Occipital lobe (tissue), 2 donors: ENCODE results near the gene KCNA3. TPM values are rescaled to one million over a fixed set of nuclear protein-coding genes. Genes with fewer than 3 reads are reported as not detected.
A peak's percentile ranks its signal among the peaks of the same experiment; 100 is the strongest.

Experiments used
- DNase-seq: peaks from one replicate; lab custom pipeline; 2025; lab: John Stamatoyannopoulos, UW
- total RNA-seq: library from RNA; depleted of rRNA; stranded (reverse); fragments of >200 nt; gene quantifications from one replicate; pipeline ENCODE4 v1.2.3, GENCODE V29; 2014

Gene KCNA3
- total RNA-seq, 1 donor from 2014 or later: 34.3 TPM

DNA sequence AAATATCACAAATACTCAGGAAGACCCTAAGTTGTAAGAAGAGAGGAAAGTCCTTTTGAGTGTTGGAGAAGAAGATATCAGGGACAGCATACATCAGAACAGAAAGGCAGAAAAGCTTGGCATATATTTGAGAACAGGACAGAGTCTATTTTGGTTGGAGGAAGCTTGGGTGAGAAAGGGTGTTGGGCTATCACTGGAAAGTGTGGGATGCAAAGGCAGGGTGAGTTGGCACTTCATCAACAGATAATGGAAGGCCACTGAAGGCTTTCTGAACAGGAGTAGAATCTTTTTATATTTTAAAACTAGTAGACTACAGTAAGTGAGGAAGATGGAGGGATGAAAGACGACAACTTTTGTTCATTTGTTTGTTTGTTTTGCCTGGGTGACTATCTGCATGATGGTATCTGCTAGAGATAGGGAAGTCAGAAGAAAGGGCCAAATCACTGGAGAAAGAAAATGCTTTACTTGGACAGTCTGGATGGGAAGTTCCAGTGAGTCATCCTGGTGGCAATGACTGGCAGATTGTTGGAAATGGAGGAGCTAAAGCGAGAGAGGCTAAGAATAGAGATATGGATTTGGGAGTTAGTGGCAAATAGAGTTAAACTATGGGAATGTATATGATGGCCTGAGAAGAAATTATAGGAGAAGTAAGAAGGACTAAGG is 34.9 kb downstream of the KCNA3 start:
- DNase-seq: no peak

GRCh38 chr1:110638556-110638955 is 36.2 kb downstream of the KCNA3 start:
- DNase-seq: no peak

DNA sequence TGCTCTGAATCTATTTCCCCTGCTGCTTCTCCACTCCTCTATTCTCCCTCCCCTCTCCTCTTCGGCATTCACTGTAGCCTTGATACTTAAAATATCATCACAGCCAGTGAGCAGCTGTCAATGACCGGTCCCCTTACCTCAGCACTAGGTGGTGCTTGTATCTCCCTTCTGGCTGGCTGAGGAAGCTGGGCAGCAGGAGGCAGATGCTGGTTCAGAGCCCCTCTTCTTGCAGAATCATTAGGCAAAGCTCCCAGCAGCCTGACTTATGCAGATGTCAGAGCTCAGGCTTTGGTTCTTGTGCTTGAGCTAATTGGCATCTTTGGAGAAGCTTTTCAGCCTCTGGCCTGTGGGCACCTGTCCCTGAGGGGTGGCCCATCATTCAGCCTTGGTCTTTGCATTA is 36.7 kb downstream of the KCNA3 start:
- DNase-seq: no peak

DNA sequence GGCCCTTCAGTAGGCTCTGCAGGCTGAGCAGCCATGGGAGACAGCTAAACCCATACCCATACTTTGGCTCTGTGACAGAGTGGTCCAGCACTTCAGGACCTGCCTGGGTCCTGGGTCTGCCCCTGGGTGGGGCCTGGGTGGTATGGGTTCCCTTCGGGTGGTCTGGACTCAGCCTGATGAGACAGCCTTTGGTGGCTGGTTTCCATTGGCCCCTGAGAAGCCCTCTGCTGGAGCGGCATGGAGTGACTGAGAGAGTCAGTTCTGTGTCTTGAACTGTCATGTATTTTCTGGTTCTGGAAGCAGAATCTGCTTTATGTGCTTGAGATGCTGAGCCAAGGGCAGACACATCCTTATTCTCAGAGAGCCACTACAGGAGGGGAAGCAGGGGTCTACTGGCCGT is 37.3 kb downstream of the KCNA3 start:
- DNase-seq: no peak

GRCh38 chr1:110636149-110636935 is 38.4 kb downstream of the KCNA3 start:
- no peak for DNase-seq

DNA sequence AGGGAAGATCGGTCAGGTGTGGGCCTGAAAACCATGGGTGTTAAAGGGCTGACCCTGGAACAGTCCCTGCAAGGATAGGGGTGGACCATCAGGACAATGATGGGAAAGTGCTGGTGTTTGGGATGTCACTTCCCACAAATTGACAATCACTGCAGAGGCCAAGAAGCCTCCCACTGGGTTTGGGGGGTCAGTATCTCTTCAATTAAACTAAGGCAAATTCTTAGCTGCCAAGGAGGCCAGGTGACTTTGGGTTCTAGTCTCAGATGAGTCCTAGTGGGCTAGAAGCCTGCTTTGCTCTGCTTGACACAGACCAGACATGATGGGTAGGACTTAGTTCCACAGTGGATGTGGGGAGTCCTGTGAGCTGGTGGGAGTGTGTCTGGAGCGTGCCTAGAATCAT is 39.3 kb downstream of the KCNA3 start:
- DNase-seq: no peak

DNA sequence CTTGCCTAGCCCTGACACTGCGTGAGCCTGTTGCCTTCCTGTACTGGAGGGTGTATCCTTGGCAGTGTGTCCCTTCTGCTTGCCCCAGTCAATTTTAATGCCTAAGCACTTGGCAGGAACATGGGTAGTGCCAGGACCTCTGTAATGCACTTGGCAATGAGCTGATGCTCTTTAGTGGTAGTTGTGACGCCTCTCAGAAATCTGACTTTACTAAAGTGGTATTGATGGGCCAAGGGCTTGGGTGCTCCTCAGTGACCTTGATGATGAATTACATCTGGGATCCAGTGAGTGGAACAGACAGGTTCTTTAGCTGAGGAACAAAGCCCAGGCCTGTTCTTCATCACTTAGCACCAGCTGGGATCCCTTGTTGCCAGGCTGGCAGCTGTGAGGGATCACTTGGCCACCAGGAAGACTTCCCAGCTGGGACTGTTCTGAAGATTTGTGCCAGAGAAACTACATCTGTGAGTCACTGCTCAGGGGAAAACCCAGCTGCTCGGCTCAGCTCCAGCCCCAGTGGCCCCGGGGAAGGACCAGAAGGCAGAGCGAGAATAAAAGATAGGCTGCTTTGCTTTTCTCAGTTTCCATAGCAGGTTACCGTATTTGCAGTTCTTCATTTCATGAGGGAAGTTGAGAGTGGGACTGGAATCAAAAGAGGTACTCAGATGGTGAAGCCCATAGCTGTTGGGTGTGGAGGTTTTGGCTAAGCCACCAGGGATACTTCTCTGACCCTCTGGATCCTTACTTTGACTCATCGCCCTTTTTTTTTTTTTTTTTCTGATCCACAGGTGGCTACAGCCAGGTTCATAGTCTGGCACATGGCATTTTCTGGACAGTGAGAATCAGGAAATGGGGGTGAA is 40.1 kb downstream of the KCNA3 start:
- peak; percentile 73 for DNase-seq

DNA sequence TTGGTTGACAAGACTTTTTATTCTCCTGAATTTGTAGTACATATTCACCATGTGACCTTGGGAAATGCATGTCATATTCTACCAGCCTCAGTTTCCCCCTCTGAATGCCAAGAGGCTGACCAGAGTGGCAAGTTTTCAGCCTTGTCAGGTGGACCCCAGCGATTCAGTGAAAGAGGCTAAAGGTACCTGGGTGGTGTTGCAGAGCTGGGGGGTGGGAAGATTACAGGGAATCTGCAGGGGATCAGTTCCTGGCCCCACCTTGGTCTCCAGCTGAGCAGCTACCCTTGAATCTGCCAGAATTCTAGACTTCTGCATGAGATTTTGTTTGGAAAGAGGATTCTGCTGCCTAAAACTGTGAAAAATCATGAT is 40.7 kb downstream of the KCNA3 start:
- no peak for DNase-seq

GRCh38 chr1:110633646-110634030 is 41.1 kb downstream of the KCNA3 start:
- no peak for DNase-seq

- DNase-seq: no peak
Measured at GRCh38 chr1:110631836-110632620, 42.7 kb downstream of the KCNA3 start.

GRCh38 chr1:110630839-110631663 is 43.7 kb downstream of the KCNA3 start:
- DNase-seq: peak; percentile 36

DNA sequence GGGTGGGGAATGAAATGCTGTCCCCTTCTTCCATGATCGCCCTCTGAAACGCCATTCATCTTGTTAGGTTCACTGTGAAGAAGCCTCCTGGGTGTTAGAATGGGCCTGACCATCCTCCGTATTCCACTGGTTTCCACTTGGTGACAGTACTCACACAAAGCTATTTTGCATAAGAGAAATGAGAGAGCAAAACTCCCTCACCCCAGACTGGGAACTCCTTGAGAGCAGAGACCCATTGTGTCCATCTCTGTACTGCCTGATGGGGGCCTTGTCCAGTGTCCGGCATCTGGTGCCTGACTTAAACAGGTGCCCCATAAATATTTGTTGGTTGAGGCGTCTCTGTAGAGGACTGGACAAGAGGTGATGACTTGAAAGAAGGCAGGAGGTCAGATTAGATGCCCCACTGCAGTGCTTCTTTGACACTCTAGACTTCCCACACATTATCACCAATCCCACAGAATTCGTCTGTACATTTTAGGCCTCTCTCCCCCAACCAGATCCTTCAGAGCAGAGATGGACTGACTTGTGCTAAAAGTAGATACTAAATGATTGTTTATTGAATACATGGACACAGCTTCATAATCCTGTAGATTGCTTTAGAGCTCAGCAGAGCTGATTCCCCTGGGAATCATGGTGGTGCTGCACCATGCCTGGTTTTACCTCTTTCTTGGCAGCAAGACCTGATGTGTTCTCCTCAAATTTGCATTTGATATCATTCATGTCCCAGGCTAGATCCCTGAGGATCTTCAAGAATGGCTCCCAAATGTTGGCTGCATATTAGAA is 46.2 kb downstream of the KCNA3 start:
- DNase-seq: no peak

GRCh38 chr1:110627764-110628163 is 47.0 kb downstream of the KCNA3 start:
- no peak for DNase-seq

GRCh38 chr1:110626889-110627288 is 47.9 kb downstream of the KCNA3 start:
- DNase-seq: no peak

Other genes starting within 250 kb of the KCNA3 start
- gene PROK1, start 223.8 kb downstream of the KCNA3 start, total RNA-seq: not detected
- not detected for gene KCNA10, start 155.8 kb downstream of the KCNA3 start, total RNA-seq
- gene KCNA2, start 68.6 kb downstream of the KCNA3 start, total RNA-seq: 7.0 TPM
- gene CD53, start 198.2 kb upstream of the KCNA3 start, total RNA-seq: 13.1 TPM